Measurements from ENCODE around the gene GPR39.

- no peak for TF ChIP-seq CTCF (IDR thresholded peaks at IDR 0.05)
- TF ChIP-seq POLR2AphosphoS5 (IDR thresholded peaks at IDR 0.05) = no peak
Measured at GRCh38 chr2:132401326-132401725, 15.3 kb upstream of the GPR39 start.
